ENCODE data around the gene GPR148. TPM values are rescaled to one million over a fixed set of nuclear protein-coding genes. Genes with fewer than 3 reads are reported as not detected.

Gene GPR148
- total RNA-seq, 2 donors from 2014 or later, result not detected

DNA sequence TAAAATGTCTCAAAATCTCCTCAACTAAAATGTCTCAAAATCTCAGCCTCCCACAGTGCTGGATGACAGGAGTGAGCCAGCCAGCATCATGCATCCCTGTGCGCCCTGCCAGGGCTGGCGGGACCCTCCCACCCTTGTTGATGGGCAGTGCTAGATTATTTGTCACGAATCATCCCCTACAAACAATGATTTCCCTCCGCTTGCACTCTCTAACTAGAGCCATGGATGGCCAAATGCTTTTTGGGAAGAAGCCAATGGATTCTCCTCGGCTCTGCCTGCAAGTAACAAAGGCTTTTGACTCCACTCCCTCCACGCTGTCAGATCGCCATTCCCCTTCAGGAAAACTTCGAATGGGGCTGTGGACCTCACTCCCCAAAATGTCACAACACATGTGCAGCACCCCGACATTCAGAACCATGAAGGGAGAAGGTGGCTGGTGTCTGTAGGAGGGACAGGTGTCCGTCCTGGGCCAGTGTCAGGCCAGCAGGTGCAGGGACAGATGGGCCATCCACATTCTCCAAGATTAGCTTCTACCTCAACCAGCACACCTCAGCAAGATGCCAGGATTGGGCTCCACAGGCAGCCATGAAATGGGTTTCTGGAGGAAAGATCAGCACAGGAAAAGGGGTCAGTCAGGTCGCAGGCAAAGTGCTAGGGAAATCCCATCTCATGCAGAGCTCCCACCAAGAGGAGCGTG lies 38.0 kb downstream of the GPR148 start:
- H3K27ac ChIP-seq, result no peak overlapping the region
- no peaks in the 10 kb centered on the region for H3K27me3 ChIP-seq
- no peaks in the 10 kb centered on the region for H3K9me3 ChIP-seq
- TF ChIP-seq, protein P1, sequence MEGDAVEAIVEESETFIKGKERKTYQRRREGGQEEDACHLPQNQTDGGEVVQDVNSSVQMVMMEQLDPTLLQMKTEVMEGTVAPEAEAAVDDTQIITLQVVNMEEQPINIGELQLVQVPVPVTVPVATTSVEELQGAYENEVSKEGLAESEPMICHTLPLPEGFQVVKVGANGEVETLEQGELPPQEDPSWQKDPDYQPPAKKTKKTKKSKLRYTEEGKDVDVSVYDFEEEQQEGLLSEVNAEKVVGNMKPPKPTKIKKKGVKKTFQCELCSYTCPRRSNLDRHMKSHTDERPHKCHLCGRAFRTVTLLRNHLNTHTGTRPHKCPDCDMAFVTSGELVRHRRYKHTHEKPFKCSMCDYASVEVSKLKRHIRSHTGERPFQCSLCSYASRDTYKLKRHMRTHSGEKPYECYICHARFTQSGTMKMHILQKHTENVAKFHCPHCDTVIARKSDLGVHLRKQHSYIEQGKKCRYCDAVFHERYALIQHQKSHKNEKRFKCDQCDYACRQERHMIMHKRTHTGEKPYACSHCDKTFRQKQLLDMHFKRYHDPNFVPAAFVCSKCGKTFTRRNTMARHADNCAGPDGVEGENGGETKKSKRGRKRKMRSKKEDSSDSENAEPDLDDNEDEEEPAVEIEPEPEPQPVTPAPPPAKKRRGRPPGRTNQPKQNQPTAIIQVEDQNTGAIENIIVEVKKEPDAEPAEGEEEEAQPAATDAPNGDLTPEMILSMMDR (IDR thresholded peaks at IDR 0.05), result no peak
- DNase-seq (ENCODE audit: low spot score), result peak; percentile 26
- no peak overlapping the region for H3K4me3 ChIP-seq
- no peaks in the 10 kb centered on the region for H3K4me1 ChIP-seq
- no peaks in the 10 kb centered on the region for H3K36me3 ChIP-seq

DNA sequence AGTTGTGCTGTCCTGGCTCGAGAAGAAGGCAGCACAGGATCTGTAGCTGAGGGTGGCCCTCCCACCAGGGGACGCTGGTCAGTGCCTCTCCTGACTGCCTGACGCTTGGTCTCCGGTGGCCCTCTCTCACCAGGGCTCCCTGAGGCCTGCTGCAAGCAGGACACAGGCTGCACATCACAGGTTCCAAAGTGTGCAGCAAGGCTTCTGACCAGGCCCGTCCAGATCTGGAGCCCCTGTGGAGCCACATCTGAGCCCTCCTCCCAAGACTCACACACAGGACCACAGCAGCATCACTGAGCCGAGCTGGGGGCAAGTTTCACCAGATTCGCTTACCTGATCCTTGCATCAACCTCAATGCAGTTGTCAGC lies 38.5 kb downstream of the GPR148 start:
- no peaks in the 10 kb centered on the region for H3K27me3 ChIP-seq
- peak; percentile 23 for DNase-seq (ENCODE audit: low spot score)
- TF ChIP-seq, protein P1 (IDR thresholded peaks at IDR 0.05), result no peak
- no peaks in the 10 kb centered on the region for H3K9me3 ChIP-seq
- no peaks in the 10 kb centered on the region for H3K4me1 ChIP-seq
- no peaks in the 10 kb centered on the region for H3K36me3 ChIP-seq
- no peak overlapping the region for H3K4me3 ChIP-seq
- no peak overlapping the region for H3K27ac ChIP-seq

- no peaks in the 10 kb centered on the region for H3K27me3 ChIP-seq
- H3K4me3 ChIP-seq, result no peak overlapping the region
- no peaks in the 10 kb centered on the region for H3K9me3 ChIP-seq
- H3K27ac ChIP-seq, result no peak overlapping the region
- no peaks in the 10 kb centered on the region for H3K4me1 ChIP-seq
- no peaks in the 10 kb centered on the region for H3K36me3 ChIP-seq
- TF ChIP-seq, protein P1 (IDR thresholded peaks at IDR 0.05), result no peak
- peak; percentile 43 for DNase-seq (ENCODE audit: low spot score)
Observed at GRCh38 chr2:130768191-130768855, 39.5 kb downstream of the GPR148 start.

GRCh38 chr2:130769343-130769907 lies 40.6 kb downstream of the GPR148 start:
- peak; percentile 11 for DNase-seq (ENCODE audit: low spot score)
- Histone ChIP-seq H3K4me3 (no peak overlapping the region), H3K4me1 (no peaks in the 10 kb centered on the region), H3K9me3 (no peaks in the 10 kb centered on the region), H3K27ac (no peak overlapping the region), H3K36me3 (no peaks in the 10 kb centered on the region), H3K27me3 (no peaks in the 10 kb centered on the region)
- TF ChIP-seq, protein P1 (IDR thresholded peaks at IDR 0.05), result no peak

GRCh38 chr2:130776550-130776949 lies 47.7 kb downstream of the GPR148 start:
- H3K4me3 ChIP-seq, result no peak overlapping the region
- no peaks in the 10 kb centered on the region for H3K4me1 ChIP-seq
- H3K27me3 ChIP-seq, result no peaks in the 10 kb centered on the region
- H3K27ac ChIP-seq, result no peak overlapping the region
- no peaks in the 10 kb centered on the region for H3K9me3 ChIP-seq
- DNase-seq (ENCODE audit: low spot score), result no peak
- no peaks in the 10 kb centered on the region for H3K36me3 ChIP-seq
- TF ChIP-seq, protein P1 (IDR thresholded peaks at IDR 0.05), result peak in 1 of 2 donors; percentile 53

All from right atrium auricular region (tissue), 2 donors.